Activated naive CD4-positive, alpha-beta T cell treated with anti-CD3 and anti-CD28 coated beads, Interleukin-2, amount 50 U/mL, for 72 hours (primary cell): ENCODE measurements around the gene MAMSTR. TPM values are rescaled to one million over a fixed set of nuclear protein-coding genes. Genes with fewer than 3 reads are reported as not detected.

Source experiments
- ATAC-seq, 2 donors: fragments of 150-1000 bp; cut with Tn5 transposase; 2 replicates each; pipeline ENCODE4 v1.10.0; 2021; ENCODE audit warnings: mild to moderate bottlenecking in 2 of 2, moderate library complexity in 2 of 2
- DNase-seq, 2 donors: peaks; one replicate each; pipeline ENCODE4 v3.0.0; 2021 to 2022; ENCODE audit warnings: low spot score in 2 of 2
- H3K27ac Mint-ChIP-seq, 2 donors: one replicate each; pipeline ENCODE4 v1.8.0; 2022; ENCODE audit warnings: mild to moderate bottlenecking in 2 of 2, mixed read lengths in 2 of 2
- H3K36me3 Mint-ChIP-seq, 2 donors: one replicate each; pipeline ENCODE4 v1.8.0; 2022; ENCODE audit warnings: mixed read lengths in 2 of 2
- H3K9me3 Mint-ChIP-seq, 2 donors: one replicate each; pipeline ENCODE4 v1.8.0; 2022; ENCODE audit warnings: mixed read lengths in 2 of 2
- total RNA-seq, 2 donors: library from RNA; stranded (reverse); gene quantifications; one replicate each; pipeline ENCODE4 v1.2.3, GENCODE V29; 2022

The MAMSTR gene
- total RNA-seq, 2 donors from 2014 or later, result 1.1 to 1.4 TPM

GRCh38 chr19:48750771-48751504 is 31.4 kb upstream of the MAMSTR start:
- no peak for ATAC-seq
- DNase-seq, result no peak
- H3K9me3 Mint-ChIP-seq, result no peaks in the 10 kb centered on the region
- H3K36me3 Mint-ChIP-seq, result no peaks in the 10 kb centered on the region
- no peak overlapping the region for H3K27ac Mint-ChIP-seq

DNA sequence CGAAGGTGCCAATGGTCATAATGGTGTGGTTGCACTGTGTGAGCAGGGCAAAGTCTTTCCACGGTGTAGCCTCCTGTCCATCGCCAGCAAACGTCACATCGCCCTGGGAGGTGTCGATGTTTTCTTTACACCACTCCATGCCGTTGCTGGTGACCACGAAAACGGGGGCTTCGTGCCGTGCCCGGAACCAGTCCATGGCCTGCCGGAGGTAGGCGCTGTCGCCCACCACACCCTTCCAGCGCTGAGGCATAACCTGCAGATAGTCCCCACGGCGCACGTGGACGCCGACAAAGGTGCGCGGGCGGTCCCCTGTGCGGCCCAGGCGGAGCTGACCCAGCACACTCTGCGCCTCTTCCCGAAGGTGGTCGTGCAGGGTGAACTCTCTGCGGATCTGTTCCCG is 30.8 kb upstream of the MAMSTR start:
- no peak overlapping the region for H3K27ac Mint-ChIP-seq
- H3K9me3 Mint-ChIP-seq, result no peaks in the 10 kb centered on the region
- DNase-seq (no peak), ATAC-seq (no peak)
- no peaks in the 10 kb centered on the region for H3K36me3 Mint-ChIP-seq

DNA sequence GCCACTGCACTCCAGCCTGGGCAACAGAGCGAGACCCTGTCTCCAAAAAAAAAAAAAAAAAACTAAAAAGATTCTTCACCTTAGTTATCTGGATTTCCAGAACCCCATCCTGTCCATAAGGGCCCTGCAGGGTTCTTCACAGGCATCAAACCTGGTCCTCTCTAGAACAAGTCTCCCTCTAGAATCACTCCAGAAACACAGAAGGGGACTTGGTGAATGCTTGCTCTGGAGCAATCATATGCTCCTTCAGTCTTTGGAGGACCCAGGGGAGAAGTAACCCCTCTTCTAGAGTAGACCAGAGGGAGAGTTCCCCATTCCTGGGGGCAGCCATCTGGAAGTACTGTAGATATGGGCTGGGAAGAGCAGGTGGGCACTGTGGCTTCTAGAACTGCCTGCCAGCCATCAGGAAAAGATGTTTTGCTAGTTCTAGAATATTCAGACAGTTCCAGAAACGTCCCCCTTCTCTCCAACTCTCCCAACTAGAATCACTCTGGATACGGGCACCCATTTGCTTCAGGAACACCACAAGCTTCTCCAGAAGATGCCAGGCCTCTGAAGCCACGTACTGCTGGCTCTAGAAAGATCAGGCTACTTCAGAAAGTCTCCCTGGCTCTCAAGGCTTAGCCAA is 30.2 kb upstream of the MAMSTR start:
- Mint-ChIP-seq H3K36me3 (no peaks in the 10 kb centered on the region), H3K27ac (no peak overlapping the region), H3K9me3 (no peaks in the 10 kb centered on the region)
- DNase-seq, result no peak
- ATAC-seq, result no peak

DNA sequence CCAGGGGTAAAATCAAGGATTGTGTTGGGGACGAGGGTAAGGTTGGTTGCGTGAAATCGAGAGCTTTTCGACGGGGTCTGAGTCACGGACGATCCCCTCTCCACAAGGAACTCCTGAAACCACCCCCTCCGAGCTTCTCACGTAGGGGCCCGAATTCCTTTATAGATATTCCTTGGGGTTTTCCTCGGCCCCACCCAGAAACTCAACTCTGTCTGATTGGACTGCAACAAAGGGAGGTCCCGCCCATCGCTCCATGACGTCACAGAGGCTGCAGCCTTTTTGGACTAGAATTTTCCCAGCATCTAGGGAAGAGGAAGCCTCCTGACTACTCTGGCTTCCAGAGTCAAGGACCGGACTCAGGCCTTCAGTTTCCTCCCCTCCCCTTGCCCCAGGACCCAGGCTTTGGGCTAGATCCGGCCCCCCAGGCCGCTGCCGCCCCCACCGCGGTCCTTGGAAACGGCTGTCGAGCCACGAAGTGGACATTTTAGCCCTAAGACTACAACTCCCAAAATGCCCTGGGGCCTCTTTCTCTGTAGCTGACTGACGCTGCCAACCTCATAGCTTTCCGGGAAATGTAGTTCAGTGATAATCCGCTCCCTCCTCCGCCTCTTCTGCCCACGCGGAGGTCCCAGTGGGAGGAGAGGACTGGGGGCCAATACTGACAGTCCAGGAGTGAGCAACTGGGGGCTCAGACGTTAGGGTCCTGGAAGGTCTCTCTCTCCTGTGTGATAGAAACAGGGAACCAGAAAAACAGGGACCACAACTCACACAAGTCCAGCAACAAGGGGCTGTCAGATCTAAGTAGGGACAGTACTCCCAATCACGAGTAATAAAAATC is 27.4 kb upstream of the MAMSTR start, which contains the start of gene IZUMO1:
Gene IZUMO1 (minus strand): TSS at position 172 of the 838 bp plus-strand sequence. CDS start 1,050 bp downstream, outside the sequence.
- ATAC-seq, result peak; percentile 72 to 87
- Mint-ChIP-seq H3K36me3 (no peaks in the 10 kb centered on the region), H3K27ac (peak within 1 kb of the TSS; percentile 71 to 82), H3K9me3 (no peaks in the 10 kb centered on the region)
- DNase-seq, result peak in 1 of 2 donors; percentile 64

DNA sequence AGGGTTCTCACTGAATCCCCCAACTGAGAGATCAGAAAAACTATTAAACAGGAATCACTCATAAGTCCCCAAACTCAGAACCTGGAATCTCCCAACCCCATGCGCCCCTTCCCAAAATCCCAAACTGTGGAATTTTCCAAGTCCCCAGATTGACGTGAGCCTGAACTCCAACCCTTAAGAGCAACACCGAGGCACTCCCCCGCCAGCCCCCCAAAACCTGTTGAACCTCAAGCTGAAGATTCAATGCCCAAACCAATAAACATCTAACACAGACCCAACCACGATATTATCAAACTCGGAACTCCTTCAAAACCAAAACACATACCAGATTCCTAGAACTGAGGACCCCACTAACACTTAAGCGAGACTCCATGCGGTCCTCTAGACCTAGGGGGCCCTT is 26.6 kb upstream of the MAMSTR start:
- ATAC-seq, result no peak
- Mint-ChIP-seq H3K36me3 (no peaks in the 10 kb centered on the region), H3K27ac (no peak overlapping the region), H3K9me3 (no peaks in the 10 kb centered on the region)
- no peak for DNase-seq

DNA sequence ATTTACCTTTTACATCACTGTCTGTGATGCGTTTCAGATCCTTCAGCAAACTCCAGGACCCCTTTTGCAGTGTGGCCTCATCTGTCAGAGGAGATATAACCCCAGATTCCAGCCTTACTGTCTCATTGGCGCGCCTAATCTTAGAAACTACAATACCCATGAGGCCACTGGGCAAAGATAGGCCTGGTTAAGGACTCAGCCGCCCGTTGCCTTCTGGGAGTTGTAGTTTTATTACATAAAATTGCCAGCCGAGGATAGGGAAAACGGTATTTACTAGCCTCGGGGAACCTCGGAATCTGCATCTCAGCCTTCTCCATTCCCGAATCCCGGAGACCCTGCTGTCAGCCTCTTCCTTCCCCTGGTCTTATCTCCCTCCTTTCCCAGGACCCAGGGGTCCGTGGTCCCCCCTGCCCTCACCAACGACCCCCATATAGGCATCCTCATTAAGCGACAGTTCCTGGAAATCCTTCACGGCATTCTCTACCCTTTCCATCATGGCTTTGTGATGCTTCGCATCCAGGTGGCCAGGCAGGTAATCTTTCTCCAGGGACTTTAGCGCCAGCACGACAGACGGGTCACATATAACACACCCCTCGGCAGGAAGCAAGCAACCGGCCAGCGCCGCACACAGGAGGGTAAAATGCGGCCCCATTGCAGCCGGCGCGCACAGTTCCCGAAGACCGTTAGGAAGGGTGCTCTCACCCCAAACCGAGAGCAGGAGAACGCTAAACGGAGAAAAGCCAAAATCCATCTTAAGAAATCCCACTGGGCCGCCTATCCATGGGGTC is 25.9 kb upstream of the MAMSTR start:
- peak in 1 of 2 donors; percentile 60 for DNase-seq

DNA sequence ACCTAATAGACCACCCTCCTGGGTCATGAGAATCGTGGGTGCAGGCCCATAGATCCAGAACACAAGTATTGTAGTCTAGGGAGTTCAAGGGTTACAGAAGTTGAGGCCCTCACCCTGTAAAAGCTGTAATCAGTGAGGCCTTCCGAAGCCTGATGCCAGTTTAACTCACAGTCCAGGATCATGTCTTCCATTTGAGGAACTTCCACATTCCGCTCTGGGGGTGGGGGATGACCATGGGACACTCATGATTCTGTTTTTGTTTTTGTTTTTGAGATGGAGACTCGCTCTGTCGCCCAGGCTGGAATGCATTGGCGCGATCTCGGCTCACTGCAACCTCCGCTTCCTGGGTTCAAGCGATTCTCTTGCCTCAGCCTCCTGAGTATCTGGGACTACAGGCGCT is 22.6 kb upstream of the MAMSTR start:
- DNase-seq (no peak), ATAC-seq (no peak)
- H3K9me3 Mint-ChIP-seq, result no peaks in the 10 kb centered on the region
- H3K36me3 Mint-ChIP-seq, result no peaks in the 10 kb centered on the region
- H3K27ac Mint-ChIP-seq, result no peak overlapping the region

More for the DNA sequence above, 25.9 kb upstream of the MAMSTR start:
- Mint-ChIP-seq H3K9me3 (no peaks in the 10 kb centered on the region), H3K27ac (no peak overlapping the region), H3K36me3 (no peaks in the 10 kb centered on the region)
- peak; percentile 65 to 80 for ATAC-seq

DNA sequence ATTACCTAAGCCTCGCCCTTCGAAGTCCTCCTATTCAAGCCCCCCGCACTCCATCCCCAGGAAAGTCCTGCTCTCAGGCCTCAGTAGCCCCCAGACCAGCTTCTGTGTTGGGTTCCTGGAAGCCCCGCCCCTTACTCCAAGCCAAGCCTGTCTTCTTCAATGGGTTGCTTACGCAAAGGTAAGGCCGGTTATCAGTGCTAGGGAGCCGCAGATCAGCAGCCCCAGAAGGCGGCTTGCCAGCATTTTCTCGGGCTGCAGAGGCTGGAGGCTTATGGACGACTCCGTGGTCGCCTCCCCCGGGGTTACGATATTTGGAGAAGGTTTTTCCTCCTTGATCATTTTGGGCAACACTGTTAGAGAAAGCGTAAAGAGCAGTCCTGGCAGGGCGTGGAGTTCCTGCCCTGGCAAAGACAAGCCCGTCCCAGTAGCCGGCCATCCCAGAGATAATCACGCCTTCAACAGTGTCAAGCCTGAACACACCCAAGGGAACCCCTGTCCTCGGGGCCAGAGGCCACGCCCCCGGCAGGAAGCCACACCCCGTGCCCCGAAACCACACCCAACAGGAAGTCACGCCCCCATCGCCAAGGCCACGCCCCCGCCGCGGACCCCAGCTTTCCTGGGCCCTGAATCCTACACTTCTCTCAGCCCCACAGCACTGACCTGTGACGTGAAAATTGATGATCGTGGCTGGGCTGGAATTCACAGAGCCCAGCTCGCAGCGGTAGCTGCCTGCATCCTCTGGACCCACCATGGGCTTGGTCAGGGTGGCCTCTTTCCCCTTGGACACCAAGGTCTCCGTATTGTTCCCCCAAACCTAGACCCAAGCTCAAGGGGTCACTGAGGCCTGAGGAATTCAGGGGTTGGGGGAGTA is 21.8 kb upstream of the MAMSTR start:
- H3K9me3 Mint-ChIP-seq, result no peaks in the 10 kb centered on the region
- no peak for ATAC-seq
- peak in 1 of 2 donors; percentile 53 for DNase-seq
- H3K36me3 Mint-ChIP-seq, result no peaks in the 10 kb centered on the region
- H3K27ac Mint-ChIP-seq, result no peak overlapping the region

DNA sequence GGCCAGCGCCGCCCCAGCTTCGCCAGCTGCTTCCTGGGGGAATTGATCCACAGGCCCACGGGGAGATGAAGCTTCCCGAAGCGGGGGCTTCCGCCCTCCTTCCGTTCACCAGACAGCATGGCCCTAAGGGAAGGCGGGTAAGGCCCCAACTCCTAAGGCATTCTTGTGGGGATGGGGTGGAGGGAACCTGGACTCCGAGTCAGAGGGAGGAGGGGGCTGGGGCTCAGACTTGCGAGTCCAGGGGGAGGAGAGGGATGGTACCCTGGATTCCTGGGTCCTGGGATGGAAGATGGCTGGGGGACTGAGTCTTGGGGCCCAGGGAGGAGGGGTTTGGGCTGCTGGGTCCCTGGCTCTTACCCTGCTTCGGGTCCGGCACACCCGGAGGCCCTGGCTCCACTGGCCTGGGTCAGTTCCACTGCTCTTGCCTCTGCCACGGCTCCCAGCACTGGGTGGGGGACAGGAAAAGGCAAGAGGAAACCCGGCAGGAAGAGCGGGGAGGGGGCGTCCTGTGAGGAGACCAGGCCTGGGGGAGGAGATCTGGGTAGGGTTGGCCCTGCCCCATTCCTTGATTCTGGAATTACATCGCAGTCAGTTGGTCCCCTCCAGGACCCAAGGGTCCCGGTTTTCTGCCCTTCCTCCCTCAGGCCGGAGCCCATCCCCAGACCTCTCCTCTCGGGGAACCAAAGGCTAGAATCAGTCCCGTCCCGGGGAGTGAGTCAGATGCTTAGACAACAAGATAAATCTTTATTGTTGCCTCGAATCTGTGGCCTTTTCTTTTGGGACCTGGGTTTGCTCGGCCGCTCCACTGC is 20.8 kb upstream of the MAMSTR start, which contains the start of gene RASIP1:
Gene RASIP1 (minus strand): TSS at position 447 of the 809 bp plus-strand sequence. CDS start 328 bp downstream, at position 119.
- DNase-seq (no peak), ATAC-seq (no peak)
- Mint-ChIP-seq H3K9me3 (no peaks in the 10 kb centered on the region), H3K27ac (no peak within 1 kb of the TSS), H3K36me3 (no peaks in the 10 kb centered on the region)

DNA sequence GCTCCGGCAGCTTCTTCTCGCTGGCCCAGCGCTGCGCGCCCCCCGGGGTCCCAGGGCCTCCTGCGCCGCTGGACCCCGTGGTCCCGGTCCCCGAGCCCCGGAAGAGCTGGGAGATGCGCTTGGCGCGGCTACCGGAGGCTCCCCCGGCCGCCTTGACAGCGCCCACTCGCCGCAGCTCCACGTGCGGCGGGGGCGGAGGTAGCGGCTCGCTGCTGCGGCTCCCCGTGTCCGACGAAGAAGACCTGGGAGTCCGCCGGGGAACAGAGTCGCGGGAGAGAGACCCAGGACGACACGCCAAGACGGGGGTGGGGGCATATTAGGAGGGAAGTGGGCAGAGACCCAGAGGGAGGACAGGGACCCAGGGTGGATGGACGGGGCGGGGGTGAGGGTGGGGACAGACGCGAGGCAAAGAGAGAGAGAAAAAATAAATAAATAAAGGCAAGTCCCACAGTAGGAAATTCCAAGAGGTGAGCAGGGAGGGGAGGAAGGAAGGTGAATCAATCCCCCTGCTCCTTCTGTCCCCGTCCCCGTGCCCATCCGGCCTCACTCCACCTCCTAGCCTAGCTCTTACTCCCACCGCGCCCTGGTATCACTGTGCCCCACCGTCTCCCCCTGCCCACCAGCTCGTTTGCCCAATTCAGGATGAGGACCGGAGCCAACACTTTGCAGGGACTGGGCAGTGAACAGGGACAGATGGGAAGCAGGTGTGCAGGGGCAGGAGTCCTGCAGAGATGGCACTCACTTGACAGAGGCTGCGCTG is 20.1 kb upstream of the MAMSTR start:
- Mint-ChIP-seq H3K27ac (no peak overlapping the region), H3K9me3 (no peaks in the 10 kb centered on the region), H3K36me3 (no peaks in the 10 kb centered on the region)
- ATAC-seq (no peak), DNase-seq (no peak)

DNA sequence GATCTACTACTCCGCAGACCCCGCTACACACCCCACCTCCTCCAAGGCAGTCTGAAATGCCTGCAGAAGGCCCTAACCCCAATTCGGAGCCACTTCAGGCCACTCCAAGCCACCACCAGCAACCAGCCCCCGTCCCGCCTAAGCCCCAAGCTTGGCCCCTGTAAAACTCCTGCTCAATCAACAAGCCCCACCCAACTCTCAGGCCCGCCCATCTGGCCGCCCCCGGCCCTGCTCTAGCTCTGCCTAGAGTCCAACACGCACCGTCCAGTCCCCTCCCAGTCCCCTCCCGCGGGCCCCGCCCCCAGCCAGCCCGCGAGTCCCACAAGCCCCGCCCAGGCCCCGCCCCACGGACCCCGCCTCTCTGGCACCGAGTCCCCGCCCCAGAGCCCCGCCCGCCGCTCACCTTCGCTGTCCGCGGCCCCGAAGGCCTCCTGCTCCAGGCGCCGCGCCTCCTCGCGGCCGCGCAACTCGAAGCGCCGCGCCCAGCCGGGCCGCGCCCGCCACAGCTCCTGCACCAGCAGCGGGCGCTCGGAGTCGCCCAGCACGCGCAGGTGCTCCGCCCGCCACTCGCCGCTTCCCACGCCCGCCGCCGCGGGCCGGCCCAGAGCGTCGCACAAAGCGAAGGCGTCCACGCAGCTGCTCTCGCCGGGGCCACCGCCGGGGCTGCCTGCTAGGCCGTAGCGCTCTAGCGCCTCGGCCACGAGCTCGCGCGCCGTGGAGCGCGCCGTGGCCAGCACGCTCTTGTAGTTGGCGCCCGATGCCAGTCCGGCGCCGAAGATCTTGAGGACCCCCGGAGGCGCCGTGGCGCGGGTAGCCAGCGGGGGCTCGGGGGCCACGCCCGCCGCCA is 19.3 kb upstream of the MAMSTR start:
- DNase-seq (peak; percentile 86 to 94), ATAC-seq (peak; percentile 92 to 95)
- H3K27ac Mint-ChIP-seq, result peak overlapping the region in 1 of 2 donors; percentile 83
- no peaks in the 10 kb centered on the region for H3K36me3 Mint-ChIP-seq
- H3K9me3 Mint-ChIP-seq, result no peaks in the 10 kb centered on the region

GRCh38 chr19:48737360-48737998 is 18.0 kb upstream of the MAMSTR start:
- ATAC-seq (no peak), DNase-seq (no peak)
- H3K36me3 Mint-ChIP-seq, result no peaks in the 10 kb centered on the region
- no peak overlapping the region for H3K27ac Mint-ChIP-seq
- H3K9me3 Mint-ChIP-seq, result no peaks in the 10 kb centered on the region

GRCh38 chr19:48735031-48735615 is 15.6 kb upstream of the MAMSTR start:
- DNase-seq (no peak), ATAC-seq (no peak)
- H3K36me3 Mint-ChIP-seq, result no peaks in the 10 kb centered on the region
- no peaks in the 10 kb centered on the region for H3K9me3 Mint-ChIP-seq
- H3K27ac Mint-ChIP-seq, result no peak overlapping the region
